B cell (primary cell): Measurements from ENCODE around the gene LLPH.

Experiments used
- CTCF ChIP-seq: fragments of 200-600 bp; IDR thresholded peaks from one replicate; pipeline ENCODE4 v1.8.0; 2022; ENCODE audit warnings: antibody characterized with exemption, mild to moderate bottlenecking
- EZH2 ChIP-seq: IDR thresholded peaks from 2 replicates; pipeline ENCODE4 v1.6.1; 2012; ENCODE audit warnings: borderline replicate concordance, low read depth, mild to moderate bottlenecking, moderate library complexity, low read length; ENCODE audit not compliant: insufficient read depth, poor library complexity, severe bottlenecking

- no peak for TF ChIP-seq CTCF
- no peak for TF ChIP-seq EZH2
Observed at GRCh38 chr12:66083766-66084165, 46.8 kb downstream of the LLPH start.
